ENCODE data around the gene IFT80.

DNA sequence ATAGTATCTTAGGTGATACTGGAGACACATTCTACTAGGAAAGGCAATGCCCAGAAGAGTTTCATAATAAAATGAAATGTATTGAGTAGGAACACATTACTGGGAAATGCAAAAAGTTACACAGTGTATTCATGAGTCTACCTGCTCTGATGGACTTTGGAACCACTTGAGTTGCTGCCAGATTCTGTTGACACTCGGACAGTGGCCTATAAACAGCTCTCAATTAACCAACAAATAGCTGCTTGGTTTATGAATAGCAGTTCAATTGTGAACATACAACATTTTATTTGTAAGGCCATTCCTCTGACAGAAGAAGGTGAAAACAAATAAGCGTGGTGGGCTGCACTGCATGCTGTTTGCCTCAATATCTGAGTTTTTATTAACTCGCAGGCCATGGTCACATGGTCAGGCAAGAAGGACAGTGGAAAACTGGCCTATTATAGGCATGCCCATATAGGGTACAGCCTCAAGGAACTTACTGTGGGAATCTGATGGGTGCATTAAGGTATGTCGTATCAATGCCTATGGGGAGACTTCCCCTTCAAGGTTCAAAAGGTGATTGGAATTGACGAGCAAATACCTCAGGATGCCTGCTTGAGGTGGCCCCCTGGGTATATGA is 107.6 kb downstream of the IFT80 start:
- TF ChIP-seq, protein P1, sequence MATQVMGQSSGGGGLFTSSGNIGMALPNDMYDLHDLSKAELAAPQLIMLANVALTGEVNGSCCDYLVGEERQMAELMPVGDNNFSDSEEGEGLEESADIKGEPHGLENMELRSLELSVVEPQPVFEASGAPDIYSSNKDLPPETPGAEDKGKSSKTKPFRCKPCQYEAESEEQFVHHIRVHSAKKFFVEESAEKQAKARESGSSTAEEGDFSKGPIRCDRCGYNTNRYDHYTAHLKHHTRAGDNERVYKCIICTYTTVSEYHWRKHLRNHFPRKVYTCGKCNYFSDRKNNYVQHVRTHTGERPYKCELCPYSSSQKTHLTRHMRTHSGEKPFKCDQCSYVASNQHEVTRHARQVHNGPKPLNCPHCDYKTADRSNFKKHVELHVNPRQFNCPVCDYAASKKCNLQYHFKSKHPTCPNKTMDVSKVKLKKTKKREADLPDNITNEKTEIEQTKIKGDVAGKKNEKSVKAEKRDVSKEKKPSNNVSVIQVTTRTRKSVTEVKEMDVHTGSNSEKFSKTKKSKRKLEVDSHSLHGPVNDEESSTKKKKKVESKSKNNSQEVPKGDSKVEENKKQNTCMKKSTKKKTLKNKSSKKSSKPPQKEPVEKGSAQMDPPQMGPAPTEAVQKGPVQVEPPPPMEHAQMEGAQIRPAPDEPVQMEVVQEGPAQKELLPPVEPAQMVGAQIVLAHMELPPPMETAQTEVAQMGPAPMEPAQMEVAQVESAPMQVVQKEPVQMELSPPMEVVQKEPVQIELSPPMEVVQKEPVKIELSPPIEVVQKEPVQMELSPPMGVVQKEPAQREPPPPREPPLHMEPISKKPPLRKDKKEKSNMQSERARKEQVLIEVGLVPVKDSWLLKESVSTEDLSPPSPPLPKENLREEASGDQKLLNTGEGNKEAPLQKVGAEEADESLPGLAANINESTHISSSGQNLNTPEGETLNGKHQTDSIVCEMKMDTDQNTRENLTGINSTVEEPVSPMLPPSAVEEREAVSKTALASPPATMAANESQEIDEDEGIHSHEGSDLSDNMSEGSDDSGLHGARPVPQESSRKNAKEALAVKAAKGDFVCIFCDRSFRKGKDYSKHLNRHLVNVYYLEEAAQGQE (IDR thresholded peaks at IDR 0.05; ENCODE audit: unreplicated experiment) = no peak
- TF ChIP-seq, protein P2, sequence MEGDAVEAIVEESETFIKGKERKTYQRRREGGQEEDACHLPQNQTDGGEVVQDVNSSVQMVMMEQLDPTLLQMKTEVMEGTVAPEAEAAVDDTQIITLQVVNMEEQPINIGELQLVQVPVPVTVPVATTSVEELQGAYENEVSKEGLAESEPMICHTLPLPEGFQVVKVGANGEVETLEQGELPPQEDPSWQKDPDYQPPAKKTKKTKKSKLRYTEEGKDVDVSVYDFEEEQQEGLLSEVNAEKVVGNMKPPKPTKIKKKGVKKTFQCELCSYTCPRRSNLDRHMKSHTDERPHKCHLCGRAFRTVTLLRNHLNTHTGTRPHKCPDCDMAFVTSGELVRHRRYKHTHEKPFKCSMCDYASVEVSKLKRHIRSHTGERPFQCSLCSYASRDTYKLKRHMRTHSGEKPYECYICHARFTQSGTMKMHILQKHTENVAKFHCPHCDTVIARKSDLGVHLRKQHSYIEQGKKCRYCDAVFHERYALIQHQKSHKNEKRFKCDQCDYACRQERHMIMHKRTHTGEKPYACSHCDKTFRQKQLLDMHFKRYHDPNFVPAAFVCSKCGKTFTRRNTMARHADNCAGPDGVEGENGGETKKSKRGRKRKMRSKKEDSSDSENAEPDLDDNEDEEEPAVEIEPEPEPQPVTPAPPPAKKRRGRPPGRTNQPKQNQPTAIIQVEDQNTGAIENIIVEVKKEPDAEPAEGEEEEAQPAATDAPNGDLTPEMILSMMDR (conservative IDR thresholded peaks at IDR 0.05; ENCODE audit: low read depth in 2 of 2) = no peak
- TF ChIP-seq CREB1 (CRISPR knock-in tag; IDR thresholded peaks at IDR 0.05; ENCODE audit: low read depth) (no peak), EZH2 (IDR thresholded peaks at IDR 0.05; ENCODE audit: low read depth, unreplicated experiment) (no peak)
- TF ChIP-seq, protein P3, sequence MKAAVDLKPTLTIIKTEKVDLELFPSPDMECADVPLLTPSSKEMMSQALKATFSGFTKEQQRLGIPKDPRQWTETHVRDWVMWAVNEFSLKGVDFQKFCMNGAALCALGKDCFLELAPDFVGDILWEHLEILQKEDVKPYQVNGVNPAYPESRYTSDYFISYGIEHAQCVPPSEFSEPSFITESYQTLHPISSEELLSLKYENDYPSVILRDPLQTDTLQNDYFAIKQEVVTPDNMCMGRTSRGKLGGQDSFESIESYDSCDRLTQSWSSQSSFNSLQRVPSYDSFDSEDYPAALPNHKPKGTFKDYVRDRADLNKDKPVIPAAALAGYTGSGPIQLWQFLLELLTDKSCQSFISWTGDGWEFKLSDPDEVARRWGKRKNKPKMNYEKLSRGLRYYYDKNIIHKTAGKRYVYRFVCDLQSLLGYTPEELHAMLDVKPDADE (IDR thresholded peaks at IDR 0.05) = no peak

All from GM23338 (cell line).